Ovary (tissue), 9 donors: ENCODE results near the gene WNT2B. TPM values are rescaled to one million over a fixed set of nuclear protein-coding genes. Genes with fewer than 3 reads are reported as not detected.

Source experiments
- DNase-seq, 5 donors: peaks; one replicate each; pipeline ENCODE4 v3.0.0-alpha.2; 2019 to 2020
- H3K27ac ChIP-seq, 2 donors: fragments of 200-600 bp; one replicate each; pipeline versions ENCODE4 v1.5.1 to v1.8.0; 2019 to 2022
- H3K27me3 ChIP-seq: fragments of 200-600 bp; one replicate; pipeline ENCODE4 v1.8.0; 2022
- H3K36me3 ChIP-seq: fragments of 200-600 bp; sonication (generic); one replicate; pipeline ENCODE4 v1.5.1; 2019
- H3K4me1 ChIP-seq: one replicate; pipeline ENCODE4 v1.8.1; 2013; ENCODE audit warnings: mild to moderate bottlenecking, moderate library complexity; ENCODE audit not compliant: insufficient read depth
- H3K4me3 ChIP-seq: fragments of 200-600 bp; sonication (generic); one replicate; pipeline ENCODE4 v1.5.1; 2017
- H3K9me3 ChIP-seq, 2 donors: fragments of 200-600 bp in 1 of 2; sonication (generic) in 1 of 2; one replicate each; pipeline versions ENCODE4 v1.5.1 to v1.8.1; 2013 to 2019; ENCODE audit warnings: mild to moderate bottlenecking in 1 of 2, moderate library complexity in 1 of 2
- CTCF ChIP-seq, 3 donors: fragments of 450-650 bp in 2 of 3; fragments of 200-600 bp in 1 of 3; IDR thresholded peaks; one replicate each; pipeline versions ENCODE4 v1.5.1 to v1.8.0; 2016 to 2022; ENCODE audit warnings: antibody characterized with exemption in 3 of 3, mild to moderate bottlenecking in 1 of 3
- EP300 ChIP-seq: sonication (generic); formaldehyde crosslinking; IDR thresholded peaks from one replicate; pipeline ENCODE4 v1.6.1; 2017; ENCODE audit warnings: antibody characterized with exemption
- POLR2A ChIP-seq: fragments of 450-650 bp; IDR thresholded peaks from one replicate; pipeline ENCODE4 v1.6.1; 2017; ENCODE audit warnings: antibody characterized with exemption, mild to moderate bottlenecking, moderate library complexity
- WGBS, 3 donors: extraction: QIAGEN DNeasy Blood & Tissue Kit in 1 of 3; methylation state at CpG; one replicate each; pipeline versions ENCODE4 v1.1.5 to v1.1.7; 2013 to 2017; 5-methylcytosine and 5-hydroxymethylcytosine counted together
- intact Hi-C, 4 donors: fragments of 100-400 bp; cut with DNase I; formaldehyde crosslinking; loops; one replicate each; pipeline versions ENCODE4 v1.11.0 to v1.15.1; 2022 to 2023
- polyA plus RNA-seq, 2 donors: library from polyadenylated mRNA; stranded (reverse); fragments of 200-250 nt in 1 of 2; fragments of 350-450 nt in 1 of 2; fragmentation: Illumina TruSeq in 1 of 2; extraction: RNeasy Lipid Tissue Mini Kit (QIAGEN cat#74804) in 1 of 2; gene quantifications; one replicate each; pipeline ENCODE4 v1.2.3, GENCODE V29; 2013 to 2014
- total RNA-seq, 7 donors: library from RNA; depleted of rRNA in 2 of 7; stranded (reverse); fragments of >200 nt in 2 of 7; fragmentation: NEBNext Ultra II Directional in 3 of 7; extraction: Animal tissue kit (Norgen Biotek cat#: 25700) in 3 of 7; gene quantifications; one replicate each; pipeline versions ENCODE4 v1.1.0 to v1.2.4, GENCODE V29; 2016 to 2023
- donor health status: DM: no; HTN: no; CAD: no; lungs with moderate emphysema.
- donor health status: DM: no; HTN: no; CAD: no.
- donor health status: Bipolar disorder and iron deficiency.
- donor health status: DM: yes; HTN: yes; CAD: no.
- donor health status: DM: no; HTN: no; CAD: no.
- donor health status: DM: yes; HTN: yes; CAD: no.

Gene WNT2B
- total and polyA plus RNA-seq, 9 donors, result 12.8 to 57.3 (median 33.8) TPM

- TF ChIP-seq CTCF (IDR thresholded peaks at IDR 0.05) (no peak), POLR2A (no peak), EP300 (no peak)
- Histone ChIP-seq H3K27me3 (no peaks in the 10 kb centered on the region), H3K4me1 (peaks cover 39% of the 10 kb centered on the region), H3K9me3 (no peaks in the 10 kb centered on the region), H3K36me3 (no peaks in the 10 kb centered on the region), H3K27ac (peak overlapping the region; percentile 27 to 79), H3K4me3 (peak overlapping the region; percentile 51)
- 1 to 2% (median 1%) methylated on average over 15 of the region's 15 CpGs for WGBS, 3 donors
- DNase-seq, result peak; percentile 58 to 70 (median 61)
- intact Hi-C loops, result loop anchor here in 3 of 4 donors (5.0 to 10.0 kb wide), 3 partner anchors 107 to 197 kb away; partner anchors contain the start of genes CAPZA1 (in 3 of the 3), ST7L (in 3 of the 3) and RHOC (in 1 of the 3)
Observed at GRCh38 chr1:112507921-112508277, 866 bp upstream of the WNT2B start.

DNA sequence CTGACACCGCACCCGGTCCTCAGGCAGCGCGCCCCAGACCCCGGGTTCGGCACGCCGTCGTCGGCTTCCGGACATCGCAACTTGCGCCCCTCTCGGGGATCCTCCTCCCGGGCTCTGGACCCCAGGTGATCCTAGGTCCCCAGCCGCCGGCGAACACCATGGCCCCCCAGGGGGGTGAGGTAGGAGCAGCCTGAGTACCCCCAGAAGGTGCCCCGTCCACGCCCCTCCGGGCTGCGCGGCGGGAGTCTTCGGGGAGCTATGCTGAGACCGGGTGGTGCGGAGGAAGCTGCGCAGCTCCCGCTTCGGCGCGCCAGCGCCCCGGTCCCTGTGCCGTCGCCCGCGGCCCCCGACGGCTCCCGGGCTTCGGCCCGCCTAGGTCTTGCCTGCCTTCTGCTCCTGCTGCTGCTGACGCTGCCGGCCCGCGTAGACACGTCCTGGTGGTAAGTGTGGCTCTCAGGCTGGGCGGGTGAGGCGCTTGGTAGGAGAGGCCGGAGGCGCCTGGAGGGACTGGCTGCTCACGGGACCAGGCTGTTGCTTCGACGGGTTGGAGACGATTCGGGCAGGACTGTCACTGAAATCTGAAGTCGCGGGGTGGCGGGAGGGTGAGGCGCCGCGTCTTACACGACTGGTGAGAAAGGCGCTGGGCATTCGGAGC lies 367 bp downstream of the WNT2B start:
- H3K27ac ChIP-seq, result peak overlapping the region; percentile 46 to 79

GRCh38 chr1:112509660-112510178 lies 954 bp downstream of the WNT2B start:
- Histone ChIP-seq H3K9me3 (no peaks in the 10 kb centered on the region), H3K4me1 (peaks cover 25% of the 10 kb centered on the region), H3K27me3 (no peaks in the 10 kb centered on the region), H3K4me3 (peak overlapping the region; percentile 51), H3K27ac (peak overlapping the region; percentile 46 to 79), H3K36me3 (no peaks in the 10 kb centered on the region)
- no peak for TF ChIP-seq CTCF (IDR thresholded peaks at IDR 0.05)
- TF ChIP-seq EP300, result no peak
- TF ChIP-seq POLR2A, result no peak
- intact Hi-C loops, result loop anchor here in 3 of 4 donors (5.0 to 10.0 kb wide), 3 partner anchors 105 to 195 kb away; partner anchors contain the start of genes CAPZA1 (in 3 of the 3), ST7L (in 3 of the 3) and RHOC (in 1 of the 3)
- WGBS, 3 donors, result 66 to 73% (median 72%) methylated on average over 16 of the region's 16 CpGs
- no peak for DNase-seq

More for the DNA sequence above, 367 bp downstream of the WNT2B start:
- Histone ChIP-seq H3K36me3 (no peaks in the 10 kb centered on the region), H3K4me1 (peaks cover 29% of the 10 kb centered on the region), H3K9me3 (no peaks in the 10 kb centered on the region), H3K27me3 (no peaks in the 10 kb centered on the region), H3K4me3 (peak overlapping the region; percentile 51)
- 16 to 21% (median 19%) methylated on average over 47 to 66 of the region's 66 CpGs for WGBS, 3 donors
- peak; percentile 58 to 72 (median 63) for DNase-seq
- intact Hi-C loops, result loop anchor here in 3 of 4 donors (5.0 to 10.0 kb wide), 3 partner anchors 106 to 196 kb away; partner anchors contain the start of genes CAPZA1 (in 3 of the 3), ST7L (in 3 of the 3) and RHOC (in 1 of the 3)
- TF ChIP-seq CTCF (IDR thresholded peaks at IDR 0.05) (no peak), EP300 (no peak), POLR2A (no peak)

DNA sequence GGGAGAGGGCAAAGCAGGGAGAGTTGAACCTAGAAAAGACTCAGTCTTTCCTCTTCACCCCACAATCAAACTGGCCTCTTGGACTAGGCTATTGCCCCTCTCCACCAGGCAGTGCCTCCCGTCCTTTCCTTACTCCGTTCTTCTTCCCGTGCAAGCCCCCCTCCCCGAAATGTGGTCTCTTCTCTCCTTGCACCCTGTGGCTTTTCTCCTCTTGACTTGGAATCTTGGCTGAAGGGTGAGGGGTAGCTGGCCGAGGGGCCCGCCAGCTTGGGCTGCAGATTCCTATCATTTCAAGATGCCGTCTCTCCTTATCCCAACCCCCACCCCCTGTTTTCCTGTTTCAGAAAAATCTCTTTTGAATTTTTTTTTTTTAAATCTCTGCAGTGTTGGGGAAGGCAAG lies 1.6 kb downstream of the WNT2B start:
- H3K4me1 ChIP-seq, result peaks cover 20% of the 10 kb centered on the region
- peak overlapping the region; percentile 46 to 79 for H3K27ac ChIP-seq
- intact Hi-C loops, result no loop called here
- DNase-seq, result no peak
- H3K36me3 ChIP-seq, result no peaks in the 10 kb centered on the region
- H3K9me3 ChIP-seq, result no peaks in the 10 kb centered on the region
- no peak for TF ChIP-seq EP300
- TF ChIP-seq POLR2A, result no peak
- no peak for TF ChIP-seq CTCF (IDR thresholded peaks at IDR 0.05)
- no peak overlapping the region for H3K4me3 ChIP-seq
- H3K27me3 ChIP-seq, result no peaks in the 10 kb centered on the region
- 69 to 75% (median 72%) methylated on average over 7 of the region's 7 CpGs for WGBS, 3 donors
